ENCODE data around the gene NSG2.

Gene NSG2

GRCh38 chr5:174044466-174045254 is 846 bp upstream of the NSG2 start:
- Histone ChIP-seq H3K4me2 (ENCODE audit: low read depth, low read length, poor library complexity, severe bottlenecking) (no peak overlapping the region), H3K9me3 (ENCODE audit: insufficient read depth, low read depth, low read length) (no peaks in the 10 kb centered on the region), H3F3A (ENCODE audit: low read depth) (no peaks in the 10 kb centered on the region), H3K4me1 (ENCODE audit: insufficient read depth, low read length, poor library complexity, severe bottlenecking) (no peaks in the 10 kb centered on the region), H3K9ac (ENCODE audit: low read depth, low read length, poor library complexity, severe bottlenecking) (no peak overlapping the region), H3K9me2 (replicated peaks; ENCODE audit: low read depth, low read length) (no peaks in the 10 kb centered on the region), H3K27me3 (ENCODE audit: insufficient read depth, low read length, poor library complexity, severe bottlenecking) (no peaks in the 10 kb centered on the region), H3K79me2 (ENCODE audit: insufficient read depth, low read length) (no peaks in the 10 kb centered on the region), H3K4me3 (ENCODE audit: low read length, poor library complexity, severe bottlenecking) (no peak overlapping the region), H2AFZ (ENCODE audit: low read length) (no peak overlapping the region), H4K20me1 (ENCODE audit: insufficient read depth, low read length, poor library complexity, severe bottlenecking) (no peaks in the 10 kb centered on the region), H3K36me3 (ENCODE audit: insufficient read depth, low read length) (no peaks in the 10 kb centered on the region)
- TF ChIP-seq EZH2phosphoT487 (IDR thresholded peaks at IDR 0.05; ENCODE audit: borderline replicate concordance) = no peak
- TF ChIP-seq, protein P1, sequence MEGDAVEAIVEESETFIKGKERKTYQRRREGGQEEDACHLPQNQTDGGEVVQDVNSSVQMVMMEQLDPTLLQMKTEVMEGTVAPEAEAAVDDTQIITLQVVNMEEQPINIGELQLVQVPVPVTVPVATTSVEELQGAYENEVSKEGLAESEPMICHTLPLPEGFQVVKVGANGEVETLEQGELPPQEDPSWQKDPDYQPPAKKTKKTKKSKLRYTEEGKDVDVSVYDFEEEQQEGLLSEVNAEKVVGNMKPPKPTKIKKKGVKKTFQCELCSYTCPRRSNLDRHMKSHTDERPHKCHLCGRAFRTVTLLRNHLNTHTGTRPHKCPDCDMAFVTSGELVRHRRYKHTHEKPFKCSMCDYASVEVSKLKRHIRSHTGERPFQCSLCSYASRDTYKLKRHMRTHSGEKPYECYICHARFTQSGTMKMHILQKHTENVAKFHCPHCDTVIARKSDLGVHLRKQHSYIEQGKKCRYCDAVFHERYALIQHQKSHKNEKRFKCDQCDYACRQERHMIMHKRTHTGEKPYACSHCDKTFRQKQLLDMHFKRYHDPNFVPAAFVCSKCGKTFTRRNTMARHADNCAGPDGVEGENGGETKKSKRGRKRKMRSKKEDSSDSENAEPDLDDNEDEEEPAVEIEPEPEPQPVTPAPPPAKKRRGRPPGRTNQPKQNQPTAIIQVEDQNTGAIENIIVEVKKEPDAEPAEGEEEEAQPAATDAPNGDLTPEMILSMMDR (conservative IDR thresholded peaks at IDR 0.05; ENCODE audit: low read length) = no peak

GRCh38 chr5:174046558-174046957 is 1.1 kb downstream of the NSG2 start:
- Histone ChIP-seq H3K36me3 (ENCODE audit: insufficient read depth, low read length) (no peaks in the 10 kb centered on the region), H3K4me3 (ENCODE audit: low read length, poor library complexity, severe bottlenecking) (no peak overlapping the region), H3K27me3 (ENCODE audit: insufficient read depth, low read length, poor library complexity, severe bottlenecking) (no peaks in the 10 kb centered on the region), H2AFZ (ENCODE audit: low read length) (no peak overlapping the region), H3K79me2 (ENCODE audit: insufficient read depth, low read length) (no peaks in the 10 kb centered on the region), H3K9me3 (ENCODE audit: insufficient read depth, low read depth, low read length) (no peaks in the 10 kb centered on the region), H3K9ac (ENCODE audit: low read depth, low read length, poor library complexity, severe bottlenecking) (no peak overlapping the region), H3F3A (ENCODE audit: low read depth) (no peaks in the 10 kb centered on the region), H4K20me1 (ENCODE audit: insufficient read depth, low read length, poor library complexity, severe bottlenecking) (no peaks in the 10 kb centered on the region), H3K4me1 (ENCODE audit: insufficient read depth, low read length, poor library complexity, severe bottlenecking) (no peaks in the 10 kb centered on the region), H3K4me2 (ENCODE audit: low read depth, low read length, poor library complexity, severe bottlenecking) (no peak overlapping the region), H3K9me2 (replicated peaks; ENCODE audit: low read depth, low read length) (no peaks in the 10 kb centered on the region)
- no peak for TF ChIP-seq EZH2phosphoT487 (IDR thresholded peaks at IDR 0.05; ENCODE audit: borderline replicate concordance)
- TF ChIP-seq, protein P1 (conservative IDR thresholded peaks at IDR 0.05; ENCODE audit: low read length) = no peak

DNA sequence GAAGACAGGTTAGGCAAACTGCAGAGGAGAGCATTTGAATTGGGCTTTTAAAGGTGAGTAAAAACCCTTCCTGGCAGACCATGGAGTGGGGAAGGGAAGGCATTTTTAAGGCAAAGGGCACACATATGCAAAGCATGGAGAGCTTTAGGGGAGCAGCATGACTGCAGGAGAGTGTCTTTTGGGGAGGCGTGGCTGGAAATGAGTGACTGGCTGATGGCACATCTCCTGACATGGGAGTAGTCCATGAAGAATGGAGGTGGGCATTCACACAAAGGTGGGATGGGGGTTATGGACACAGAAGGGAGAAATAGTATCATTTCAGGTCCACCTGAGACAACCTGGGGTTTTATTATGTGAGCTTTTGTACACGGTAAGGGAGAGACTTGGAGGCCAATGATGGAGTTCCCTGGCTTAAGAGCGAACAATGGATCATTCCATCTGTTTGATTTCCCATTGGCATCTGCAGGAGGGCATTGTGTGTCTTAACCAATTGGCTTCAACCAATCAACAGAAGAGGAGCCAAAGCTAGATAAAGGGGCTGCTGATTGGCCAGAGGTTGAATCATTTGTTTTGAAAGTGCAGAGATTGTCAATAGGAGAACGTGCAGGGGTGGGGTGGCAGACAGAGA is 2.1 kb downstream of the NSG2 start:
- H3K79me2 ChIP-seq (ENCODE audit: insufficient read depth, low read length) = no peaks in the 10 kb centered on the region
- H3K9me3 ChIP-seq (ENCODE audit: insufficient read depth, low read depth, low read length) = no peaks in the 10 kb centered on the region
- H4K20me1 ChIP-seq (ENCODE audit: insufficient read depth, low read length, poor library complexity, severe bottlenecking) = no peaks in the 10 kb centered on the region
- H3K9me2 ChIP-seq (replicated peaks; ENCODE audit: low read depth, low read length) = no peaks in the 10 kb centered on the region
- no peaks in the 10 kb centered on the region for H3F3A ChIP-seq (ENCODE audit: low read depth)
- TF ChIP-seq, protein P1 (conservative IDR thresholded peaks at IDR 0.05; ENCODE audit: low read length) = no peak
- no peak for TF ChIP-seq EZH2phosphoT487 (IDR thresholded peaks at IDR 0.05; ENCODE audit: borderline replicate concordance)
- H3K4me2 ChIP-seq (ENCODE audit: low read depth, low read length, poor library complexity, severe bottlenecking) = no peak overlapping the region
- H3K27me3 ChIP-seq (ENCODE audit: insufficient read depth, low read length, poor library complexity, severe bottlenecking) = no peaks in the 10 kb centered on the region
- no peak overlapping the region for H3K4me3 ChIP-seq (ENCODE audit: low read length, poor library complexity, severe bottlenecking)
- H2AFZ ChIP-seq (ENCODE audit: low read length) = no peak overlapping the region
- no peaks in the 10 kb centered on the region for H3K36me3 ChIP-seq (ENCODE audit: insufficient read depth, low read length)
- H3K4me1 ChIP-seq (ENCODE audit: insufficient read depth, low read length, poor library complexity, severe bottlenecking) = no peaks in the 10 kb centered on the region
- H3K9ac ChIP-seq (ENCODE audit: low read depth, low read length, poor library complexity, severe bottlenecking) = no peak overlapping the region
